H9 (cell line): ENCODE results near the gene AMPD2. TPM values are rescaled to one million over a fixed set of nuclear protein-coding genes. Genes with fewer than 3 reads are reported as not detected.
A peak's percentile ranks its signal among the peaks of the same experiment; 100 is the strongest.

ENCODE experiments used
- DNase-seq: peaks from one replicate; pipeline ENCODE4 v3.0.0-alpha.2; 2017
- H2AFZ ChIP-seq: one replicate; pipeline ENCODE4 v1.6.1; 2013; ENCODE audit warnings: mild to moderate bottlenecking, low read length, control low read depth, moderate library complexity
- H2AK5ac ChIP-seq: 2 replicates; pipeline ENCODE4 v1.6.1; 2013; ENCODE audit warnings: low read length, control low read depth, mixed read lengths; ENCODE audit not compliant: insufficient read length
- H2BK120ac ChIP-seq: one replicate; pipeline ENCODE4 v1.6.1; 2013; ENCODE audit warnings: low read depth, mild to moderate bottlenecking, low read length, control low read depth, inconsistent platforms; ENCODE audit not compliant: poor library complexity, severe bottlenecking
- H2BK12ac ChIP-seq: 2 replicates; pipeline ENCODE4 v1.6.1; 2013; ENCODE audit warnings: low read length, control low read depth, mixed read lengths, low read depth; ENCODE audit not compliant: insufficient read length
- H2BK15ac ChIP-seq: 2 replicates; pipeline ENCODE4 v1.6.1; 2013; ENCODE audit warnings: low read depth, low read length, control low read depth
- H2BK20ac ChIP-seq: one replicate; pipeline ENCODE4 v1.6.1; 2013; ENCODE audit warnings: low read depth, mild to moderate bottlenecking, low read length, control low read depth, inconsistent platforms; ENCODE audit not compliant: poor library complexity, severe bottlenecking
- H2BK5ac ChIP-seq: 2 replicates; pipeline ENCODE4 v1.6.1; 2013; ENCODE audit warnings: low read length, control low read depth, mixed read lengths; ENCODE audit not compliant: insufficient read length
- H3K14ac ChIP-seq: 2 replicates; pipeline ENCODE4 v1.6.1; 2013; ENCODE audit warnings: low read length, control low read depth; ENCODE audit not compliant: insufficient read depth
- H3K18ac ChIP-seq: 2 replicates; pipeline ENCODE4 v1.6.1; 2013; ENCODE audit warnings: low read depth, mild to moderate bottlenecking, mixed read lengths, low read length, control low read depth; ENCODE audit not compliant: insufficient read length
- H3K23ac ChIP-seq: 2 replicates; pipeline ENCODE4 v1.6.1; 2013; ENCODE audit warnings: low read length, control low read depth, mixed read lengths, low read depth; ENCODE audit not compliant: insufficient read length
- H3K23me2 ChIP-seq: 2 replicates; pipeline ENCODE4 v1.6.1; 2013; ENCODE audit warnings: low read depth, mild to moderate bottlenecking, mixed read lengths, low read length, control low read depth; ENCODE audit not compliant: insufficient read length, poor library complexity, severe bottlenecking
- H3K27ac ChIP-seq: 2 replicates; pipeline ENCODE4 v1.5.1; 2013; ENCODE audit warnings: low read length, control low read depth, mixed read lengths, low read depth; ENCODE audit not compliant: insufficient read length
- H3K27me3 ChIP-seq: 2 replicates; pipeline ENCODE4 v1.6.1; 2013; ENCODE audit warnings: low read length, control low read depth, inconsistent platforms; ENCODE audit not compliant: insufficient read depth
- H3K4ac ChIP-seq: 2 replicates; pipeline ENCODE4 v1.6.1; 2013; ENCODE audit warnings: low read depth, mild to moderate bottlenecking, control low read depth, inconsistent platforms, low read length, moderate library complexity
- H3K4me1 ChIP-seq: 2 replicates; pipeline ENCODE4 v1.6.1; 2013; ENCODE audit warnings: low read length, control low read depth, inconsistent platforms; ENCODE audit not compliant: insufficient read depth
- H3K4me2 ChIP-seq: 2 replicates; pipeline ENCODE4 v1.6.1; 2013; ENCODE audit warnings: low read length, control low read depth, mixed read lengths; ENCODE audit not compliant: insufficient read length, insufficient read depth
- H3K56ac ChIP-seq: 2 replicates; pipeline ENCODE4 v1.6.1; 2013; ENCODE audit warnings: low read depth, mild to moderate bottlenecking, mixed read lengths, low read length, control low read depth; ENCODE audit not compliant: insufficient read length
- H3K79me1 ChIP-seq: 2 replicates; pipeline ENCODE4 v1.6.1; 2013; ENCODE audit warnings: low read depth, mild to moderate bottlenecking, moderate library complexity, low read length, control low read depth, inconsistent platforms; ENCODE audit not compliant: insufficient read depth, poor library complexity, severe bottlenecking
- H3K79me2 ChIP-seq: 2 replicates; pipeline ENCODE4 v1.6.1; 2013; ENCODE audit warnings: low read length, control low read depth, inconsistent platforms; ENCODE audit not compliant: insufficient read depth
- H3K9ac ChIP-seq: 2 replicates; pipeline ENCODE4 v1.6.1; 2013; ENCODE audit warnings: low read length, control low read depth, mixed read lengths; ENCODE audit not compliant: insufficient read length; ENCODE audit errors: extremely low read depth
- H3K9me3 ChIP-seq: one replicate; pipeline ENCODE4 v1.6.1; 2013; ENCODE audit warnings: low read depth, low read length, inconsistent platforms; ENCODE audit not compliant: control insufficient read depth
- H3T11ph ChIP-seq: one replicate; pipeline ENCODE4 v1.6.1; 2013; ENCODE audit warnings: mild to moderate bottlenecking, low read length, control low read depth, inconsistent platforms
- H4K20me1 ChIP-seq: one replicate; pipeline ENCODE4 v1.6.1; 2013; ENCODE audit not compliant: control insufficient read depth, insufficient read length, insufficient read depth
- H4K5ac ChIP-seq: 2 replicates; pipeline ENCODE4 v1.6.1; 2013; ENCODE audit warnings: low read depth, mild to moderate bottlenecking, mixed read lengths, low read length, control low read depth; ENCODE audit not compliant: insufficient read length
- H4K8ac ChIP-seq: replicated peaks from 2 replicates; pipeline ENCODE4 v1.6.1; 2013; ENCODE audit warnings: low read length, control low read depth, mixed read lengths, low read depth; ENCODE audit not compliant: insufficient read length
- H4K91ac ChIP-seq: 2 replicates; pipeline ENCODE4 v1.6.1; 2013; ENCODE audit warnings: low read depth, mild to moderate bottlenecking, moderate library complexity, mixed read lengths, low read length, control low read depth; ENCODE audit not compliant: insufficient read length
- H3K27ac Mint-ChIP-seq, 3 experiments: 2 replicates in 2 of 3; 3 replicates in 1 of 3; pipeline ENCODE4 v1.8.0; 2020 to 2021; ENCODE audit warnings: mixed read lengths in 3 of 3, mild to moderate bottlenecking in 1 of 3, moderate library complexity in 1 of 3
- H3K27me3 Mint-ChIP-seq: 2 replicates; pipeline ENCODE4 v1.8.0; 2021; ENCODE audit warnings: low read depth, mild to moderate bottlenecking, moderate library complexity, mixed read lengths
- H3K36me3 Mint-ChIP-seq, 3 experiments: 2 replicates in 2 of 3; 3 replicates in 1 of 3; pipeline ENCODE4 v1.8.0; 2020 to 2021; ENCODE audit warnings: low read depth in 3 of 3, mixed read lengths in 3 of 3; ENCODE audit not compliant: insufficient read depth in 1 of 3
- H3K4me1 Mint-ChIP-seq, 2 experiments: 2 replicates each; pipeline ENCODE4 v1.8.0; 2020; ENCODE audit warnings: mixed read lengths in 2 of 2
- H3K4me3 Mint-ChIP-seq, 2 experiments: 2 replicates in 1 of 2; 3 replicates in 1 of 2; pipeline ENCODE4 v1.8.0; 2020 to 2021; ENCODE audit warnings: mild to moderate bottlenecking in 2 of 2, mixed read lengths in 2 of 2, moderate library complexity in 1 of 2
- H3K9me3 Mint-ChIP-seq, 2 experiments: 2 replicates in 1 of 2; 3 replicates in 1 of 2; pipeline ENCODE4 v1.8.0; 2020; ENCODE audit warnings: mild to moderate bottlenecking in 2 of 2, mixed read lengths in 2 of 2, moderate library complexity in 1 of 2
- CTCF ChIP-seq: fragments of 200-600 bp; sonication (generic); conservative IDR thresholded peaks from 3 replicates; pipeline ENCODE4 v1.8.0; 2021; ENCODE audit warnings: antibody characterized with exemption, mild to moderate bottlenecking
- WGBS: extraction: QIAGEN DNeasy Blood & Tissue Kit; methylation state at CpG from one replicate; pipeline ENCODE4 v1.1.7; 2013; ENCODE audit warnings: missing lambda C conversion rate, low lambda C conversion rate, mixed read lengths; ENCODE audit not compliant: insufficient read length; ENCODE audit errors: extremely low coverage; 5-methylcytosine and 5-hydroxymethylcytosine counted together
- total RNA-seq: library from RNA; stranded (reverse); gene quantifications from 2 replicates; pipeline ENCODE4 v1.2.1, GENCODE V29; 2021

AMPD2 gene
- total RNA-seq, 1 experiment from 2014 or later = 65.1 TPM

DNA sequence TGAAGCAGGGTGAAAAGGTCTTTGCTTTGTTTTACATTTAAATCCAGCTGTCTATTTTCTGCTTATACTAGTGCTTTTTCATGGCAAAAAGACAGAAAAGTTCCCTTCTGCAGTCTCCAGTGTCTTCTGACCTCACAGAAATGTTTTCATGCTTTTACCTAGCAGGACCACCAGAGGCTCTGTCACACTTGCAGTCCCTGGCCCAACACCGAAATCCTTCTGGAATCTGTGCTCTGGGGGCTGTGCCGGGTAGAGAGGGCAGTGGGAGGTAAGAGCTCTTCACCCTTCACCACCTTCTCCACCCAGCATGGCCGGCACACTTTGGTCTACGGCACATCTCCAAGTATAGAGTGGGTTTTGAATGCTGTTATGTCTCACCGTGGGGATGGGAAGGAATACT, 21.0 kb upstream of the AMPD2 start:
- no peak overlapping the region for H3K9ac ChIP-seq
- H3K4ac ChIP-seq = no peak overlapping the region
- H4K91ac ChIP-seq = no peak overlapping the region
- H3K36me3 Mint-ChIP-seq = peaks cover 3 to 10% (median 8%) of the 10 kb centered on the region in 3 experiments; a peak in 5 of 7 replicates
- no peak overlapping the region for H3T11ph ChIP-seq
- no peaks in the 10 kb centered on the region for H3K27me3 ChIP-seq
- no peaks in the 10 kb centered on the region for H3K23me2 ChIP-seq
- no peak overlapping the region for H2AFZ ChIP-seq
- H4K20me1 ChIP-seq = no peaks in the 10 kb centered on the region
- no peak overlapping the region for H4K8ac ChIP-seq
- H3K9me3 Mint-ChIP-seq = no peaks in the 10 kb centered on the region
- peak; percentile 58 for DNase-seq
- no peak overlapping the region for H3K23ac ChIP-seq
- H3K27ac Mint-ChIP-seq = no peak overlapping the region; a peak in 1 of 7 replicates
- no peak overlapping the region for H2BK120ac ChIP-seq
- no peak overlapping the region for H2AK5ac ChIP-seq
- H2BK20ac ChIP-seq = no peak overlapping the region
- H3K27ac ChIP-seq = no peak overlapping the region
- no peak overlapping the region for H3K56ac ChIP-seq
- H2BK5ac ChIP-seq = no peak overlapping the region
- no peak overlapping the region for H4K5ac ChIP-seq
- no peaks in the 10 kb centered on the region for H3K4me1 ChIP-seq
- H3K4me1 Mint-ChIP-seq = peaks cover 3 to 9% of the 10 kb centered on the region in 2 experiments; a peak in 1 of 4 replicates
- TF ChIP-seq CTCF = peak; percentile 58
- H3K79me2 ChIP-seq = no peaks in the 10 kb centered on the region
- no peak overlapping the region for H3K4me3 Mint-ChIP-seq
- WGBS = no CpG with 5 or more reads among the region's 5 CpGs
- no peak overlapping the region for H2BK15ac ChIP-seq
- H3K18ac ChIP-seq = no peak overlapping the region
- H3K14ac ChIP-seq = no peak overlapping the region
- H3K27me3 Mint-ChIP-seq = no peaks in the 10 kb centered on the region
- no peaks in the 10 kb centered on the region for H3K9me3 ChIP-seq
- H3K79me1 ChIP-seq = no peaks in the 10 kb centered on the region
- H2BK12ac ChIP-seq = no peak overlapping the region
- H3K4me2 ChIP-seq = no peak overlapping the region
